ENCODE measurements around the gene SLC6A13. TPM values are rescaled to one million over a fixed set of nuclear protein-coding genes. Genes with fewer than 3 reads are reported as not detected.
"Not testable (repeated sequence)": the region's sequence is repeated elsewhere in the genome, so short reads cannot be mapped to it uniquely, and the experiment has no call there.

SLC6A13 gene
- total and polyA plus RNA-seq, 2 of the 8 experiments (the other 6 are each of a cell fraction or from before 2014, with no cell fraction given) = 0.03 TPM; not detected in 1

- TF ChIP-seq RFX5 (IDR thresholded peaks at IDR 0.05; ENCODE audit: borderline replicate concordance, low read depth, low read length) = no peak
Measured at GRCh38 chr12:218221-218620, 44.4 kb downstream of the SLC6A13 start (continued).

GRCh38 chr12:217029-217428 lies 45.6 kb downstream of the SLC6A13 start:
- H4K20me1 ChIP-seq (replicated peaks in 1 of 2; ENCODE audit: control insufficient read depth in 1 of 2, insufficient read depth in 2 of 2, low read length in 2 of 2); H2AK5ac ChIP-seq (ENCODE audit: low read depth, low read length); H3K4me3 ChIP-seq (ENCODE audit: extremely low read depth in 1 of 4, insufficient read depth in 2 of 4, low read depth in 3 of 4, low read length in 4 of 4); H3K27me3 ChIP-seq (replicated peaks in 1 of 4; ENCODE audit: control insufficient read depth in 3 of 4, extremely low read depth in 1 of 4, insufficient read depth in 3 of 4, low read length in 3 of 4); H3K9me3 ChIP-seq (ENCODE audit: insufficient read depth in 2 of 2, low read depth in 1 of 2, low read length in 1 of 2); H2BK15ac ChIP-seq (ENCODE audit: low read length); H3K36me3 ChIP-seq (ENCODE audit: control insufficient read depth in 2 of 4, insufficient read depth in 4 of 4, low read length in 3 of 4); H2BK120ac ChIP-seq (replicated peaks; ENCODE audit: low read depth, low read length); H3K4ac ChIP-seq (replicated peaks; ENCODE audit: insufficient read length, low read depth, low read length); H3K4me2 ChIP-seq (ENCODE audit: insufficient read depth in 1 of 2, low read depth in 2 of 2, low read length in 2 of 2); H2BK12ac ChIP-seq (ENCODE audit: low read depth, low read length); H4K8ac ChIP-seq (ENCODE audit: extremely low read depth, insufficient read depth, low read length); H3K27ac ChIP-seq (ENCODE audit: low read depth, low read length); H3K23me2 ChIP-seq (ENCODE audit: low read depth, low read length); H4K91ac ChIP-seq (replicated peaks; ENCODE audit: insufficient read length, low read length); H4K5ac ChIP-seq (ENCODE audit: insufficient read length, low read depth, low read length); FAIRE-seq; DNase-seq (ENCODE audit: low read depth in 1 of 2, low spot score in 2 of 2); H3K18ac ChIP-seq (ENCODE audit: extremely low read depth, low read length); H2BK20ac ChIP-seq (ENCODE audit: low read length); H3K9ac ChIP-seq (replicated peaks in 1 of 4; ENCODE audit: extremely low read depth in 1 of 4, low read depth in 3 of 4, low read length in 3 of 4); H2AFZ ChIP-seq (ENCODE audit: low read length); H3K56ac ChIP-seq (replicated peaks; ENCODE audit: insufficient read length, low read depth, low read length); H2BK5ac ChIP-seq (ENCODE audit: low read depth, low read length); H3K23ac ChIP-seq (ENCODE audit: insufficient read length); H3K79me2 ChIP-seq (ENCODE audit: control insufficient read depth in 1 of 2, insufficient read depth in 2 of 2, low read length in 2 of 2); POLR2A ChIA-PET (ENCODE audit: partially characterized antibody); H3K79me1 ChIP-seq (ENCODE audit: low read depth, low read length); H3K14ac ChIP-seq (ENCODE audit: insufficient read length): not testable (repeated sequence)
- peaks cover 0 to 31% (median 24%) of the 10 kb centered on the region in 4 experiments; a peak in 6 of 7 replicates for H3K4me1 ChIP-seq (replicated peaks in 1 of 4; ENCODE audit: control insufficient read depth in 3 of 4, insufficient read depth in 4 of 4, low read length in 3 of 4)
- WGBS, 2 experiments (ENCODE audit: extremely low coverage in 1 of 2, insufficient coverage in 1 of 2, insufficient read length in 1 of 2, insufficient replicate concordance in 2 of 2, low coverage in 1 of 2, low lambda C conversion rate in 2 of 2, missing lambda C conversion rate in 1 of 2) = 73 to 100% methylated on average over 2 to 6 of the region's 6 CpGs
- CTCF ChIA-PET (ENCODE audit: partially characterized antibody) = interaction anchor here (1.1 to 6.9 kb wide), 4 partner anchors 10 to 71 kb away, joined by 4 to 101 read pairs (median 43); no protein-coding TSS in a partner anchor
